ENCODE results near the gene KCNQ4. TPM values are rescaled to one million over a fixed set of nuclear protein-coding genes. Genes with fewer than 3 reads are reported as not detected.

The KCNQ4 gene
- total and polyA plus RNA-seq, 7 donors = 1.9 to 9.1 (median 4.6) TPM

- Histone ChIP-seq H3K27me3 (ENCODE audit: insufficient read depth in 3 of 3, low read length in 2 of 3) (no peaks in the 10 kb centered on the region), H3K4me1 (no peaks in the 10 kb centered on the region), H3K36me3 (ENCODE audit: insufficient read depth in 1 of 2, low read depth in 1 of 2) (no peaks in the 10 kb centered on the region), H3K4me3 (no peak overlapping the region), H3K9me3 (no peaks in the 10 kb centered on the region), H3K27ac (no peak overlapping the region)
- intact Hi-C loops (cut with DNase I) = loop anchor here (1.0 to 5.0 kb wide), 6 partner anchors 77 to 238 kb away; no protein-coding TSS in a partner anchor
- 15 to 22% (median 15%) methylated on average over 12 of the region's 12 CpGs for WGBS, 3 donors
- TF ChIP-seq CTCF (IDR thresholded peaks at IDR 0.05) = peak; percentile 90
- DNase-seq (peak; percentile 58 to 79), ATAC-seq (peak; percentile 80 to 95 (median 88))
Measured at GRCh38 chr1:40849801-40850592, 66.4 kb downstream of the KCNQ4 start.

GRCh38 chr1:40851643-40852042 is 68.1 kb downstream of the KCNQ4 start:
- H3K36me3 ChIP-seq (ENCODE audit: insufficient read depth in 1 of 2, low read depth in 1 of 2) = no peaks in the 10 kb centered on the region
- TF ChIP-seq CTCF (IDR thresholded peaks at IDR 0.05) = no peak
- ATAC-seq (no peak), DNase-seq (no peak)
- intact Hi-C loops (cut with DNase I) = loop anchor here (2.0 to 5.0 kb wide), 2 partner anchors 79 to 229 kb away; no protein-coding TSS in a partner anchor
- H3K4me3 ChIP-seq = no peak overlapping the region
- H3K27ac ChIP-seq = no peak overlapping the region
- WGBS, 3 donors = 88 to 96% (median 93%) methylated on average over 6 of the region's 6 CpGs
- no peaks in the 10 kb centered on the region for H3K27me3 ChIP-seq (ENCODE audit: insufficient read depth in 3 of 3, low read length in 2 of 3)
- no peaks in the 10 kb centered on the region for H3K4me1 ChIP-seq
- no peaks in the 10 kb centered on the region for H3K9me3 ChIP-seq

- Histone ChIP-seq H3K36me3 (ENCODE audit: insufficient read depth in 1 of 2, low read depth in 1 of 2) (no peaks in the 10 kb centered on the region), H3K27me3 (ENCODE audit: insufficient read depth in 3 of 3, low read length in 2 of 3) (no peaks in the 10 kb centered on the region), H3K9me3 (no peaks in the 10 kb centered on the region), H3K4me1 (peaks cover 4% of the 10 kb centered on the region), H3K4me3 (no peak overlapping the region), H3K27ac (no peak overlapping the region)
- intact Hi-C loops (cut with DNase I) = loop anchor here in 1 of 2 donors (5.0 kb wide), 1 partner anchor 231 kb away; no protein-coding TSS in a partner anchor
- WGBS, 3 donors = 70 to 72% (median 72%) methylated on average over 13 of the region's 13 CpGs
- ATAC-seq (no peak), DNase-seq (no peak)
- TF ChIP-seq CTCF (IDR thresholded peaks at IDR 0.05) = no peak
Measured at GRCh38 chr1:40853113-40853884, 69.7 kb downstream of the KCNQ4 start.

- WGBS, 3 donors = 44 to 57% (median 53%) methylated on average over 5 of the region's 5 CpGs
- Histone ChIP-seq H3K36me3 (ENCODE audit: insufficient read depth in 1 of 2, low read depth in 1 of 2) (no peaks in the 10 kb centered on the region), H3K4me1 (peaks cover 4% of the 10 kb centered on the region), H3K27ac (no peak overlapping the region), H3K9me3 (no peaks in the 10 kb centered on the region), H3K27me3 (ENCODE audit: insufficient read depth in 3 of 3, low read length in 2 of 3) (no peaks in the 10 kb centered on the region), H3K4me3 (no peak overlapping the region)
- TF ChIP-seq CTCF (IDR thresholded peaks at IDR 0.05) = no peak
- intact Hi-C loops (cut with DNase I) = loop anchor here in 1 of 2 donors (5.0 kb wide), 1 partner anchor 232 kb away; no protein-coding TSS in a partner anchor
- no peak for ATAC-seq
- DNase-seq = no peak
Measured at GRCh38 chr1:40853885-40854170, 70.2 kb downstream of the KCNQ4 start.
